ENCODE results near the gene COBL. TPM values are rescaled to one million over a fixed set of nuclear protein-coding genes. Genes with fewer than 3 reads are reported as not detected.

The COBL gene
- total and polyA plus RNA-seq, 2 of the 8 experiments (the other 6 are each of a cell fraction or from before 2014, with no cell fraction given): 13.8 to 40.4 TPM

DNA sequence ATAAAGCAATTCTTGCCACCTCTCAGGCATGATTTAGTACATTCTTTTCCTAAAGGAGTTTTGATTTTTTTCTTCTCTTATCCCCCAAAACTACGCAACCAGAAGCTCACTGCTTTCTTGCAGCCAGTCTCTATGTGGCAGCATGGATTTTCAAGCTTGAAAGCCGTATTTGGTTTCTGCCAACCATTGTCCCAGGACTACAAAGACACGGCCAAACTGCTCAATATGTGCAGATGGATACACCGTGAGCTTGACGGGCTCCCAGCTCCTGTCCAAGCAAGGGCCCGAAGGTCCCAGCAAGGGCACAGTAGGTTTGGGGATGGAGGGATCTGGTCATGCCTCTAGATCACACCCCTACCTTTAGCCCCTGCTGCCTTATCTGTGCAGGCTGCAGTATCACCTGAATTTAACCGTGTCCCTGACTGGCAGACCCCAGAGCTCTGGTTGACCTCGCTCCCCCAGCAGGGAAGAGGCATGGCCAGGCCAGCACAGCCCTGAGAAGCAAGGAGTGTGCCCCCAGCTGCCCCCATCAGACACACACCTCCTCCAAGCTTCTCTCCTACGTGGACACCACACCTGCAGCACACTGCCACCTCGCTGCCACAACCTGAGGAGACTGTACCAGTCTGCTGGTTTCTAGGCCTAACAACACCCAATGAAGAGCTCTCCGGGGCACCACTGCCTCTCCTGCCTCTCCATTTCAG is 86.8 kb downstream of the COBL start (continued):
- TF ChIP-seq, protein P1, sequence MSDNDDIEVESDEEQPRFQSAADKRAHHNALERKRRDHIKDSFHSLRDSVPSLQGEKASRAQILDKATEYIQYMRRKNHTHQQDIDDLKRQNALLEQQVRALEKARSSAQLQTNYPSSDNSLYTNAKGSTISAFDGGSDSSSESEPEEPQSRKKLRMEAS (IDR thresholded peaks at IDR 0.05): no peak
- TF ChIP-seq NRF1 (IDR thresholded peaks at IDR 0.05; ENCODE audit: low read depth, low read length) (no peak), GABPA (IDR thresholded peaks at IDR 0.05; ENCODE audit: borderline replicate concordance, insufficient read depth, low read length) (no peak), TCF12 (IDR thresholded peaks at IDR 0.05; ENCODE audit: low read depth, low read length) (no peak), TBP (IDR thresholded peaks at IDR 0.05; ENCODE audit: low read depth, low read length) (no peak)
